Subcutaneous abdominal adipose tissue (tissue), 5 donors: ENCODE measurements around the gene PWP2.
"Not testable (repeated sequence)": the region's sequence is repeated elsewhere in the genome, so short reads cannot be mapped to it uniquely, and the experiment has no call there.

Experiments used
- H3K27ac ChIP-seq: one replicate; pipeline ENCODE4 v1.7.0; 2013; ENCODE audit warnings: low read depth, mild to moderate bottlenecking, inconsistent platforms, low read length, moderate library complexity
- H3K27me3 ChIP-seq, 5 donors: one replicate each; pipeline ENCODE4 v1.7.0; 2013; ENCODE audit warnings: low read length in 5 of 5, inconsistent platforms in 1 of 5; ENCODE audit not compliant: control insufficient read depth in 5 of 5, insufficient read depth in 4 of 5
- H3K36me3 ChIP-seq, 5 donors: one replicate each; pipeline ENCODE4 v1.7.0; 2013; ENCODE audit warnings: low read length in 5 of 5; ENCODE audit not compliant: control insufficient read depth in 5 of 5, insufficient read depth in 5 of 5
- H3K4me1 ChIP-seq, 5 donors: one replicate each; pipeline ENCODE4 v1.7.0; 2013; ENCODE audit warnings: low read length in 5 of 5, mild to moderate bottlenecking in 3 of 5, moderate library complexity in 1 of 5; ENCODE audit not compliant: control insufficient read depth in 5 of 5, insufficient read depth in 5 of 5
- H3K4me3 ChIP-seq, 5 donors: one replicate each; pipeline ENCODE4 v1.7.0; 2013; ENCODE audit warnings: low read length in 5 of 5, low read depth in 1 of 5
- H3K9ac ChIP-seq, 5 donors: one replicate each; pipeline ENCODE4 v1.7.0; 2013; ENCODE audit warnings: low read length in 5 of 5, mild to moderate bottlenecking in 4 of 5, moderate library complexity in 3 of 5
- H3K9me3 ChIP-seq, 5 donors: one replicate each; pipeline ENCODE4 v1.7.0; 2013; ENCODE audit warnings: low read length in 5 of 5; ENCODE audit not compliant: control insufficient read depth in 5 of 5
- donor health status: healthy.
- donor health status: healthy.
- donor health status: healthy.
- donor health status: healthy.
- donor health status: healthy.

PWP2 gene

GRCh38 chr21:44134732-44135131 lies 27.5 kb downstream of the PWP2 start:
- not testable (repeated sequence) for H3K9me3 ChIP-seq, H3K27me3 ChIP-seq, H3K9ac ChIP-seq, H3K36me3 ChIP-seq, H3K4me1 ChIP-seq, H3K27ac ChIP-seq, H3K4me3 ChIP-seq

DNA sequence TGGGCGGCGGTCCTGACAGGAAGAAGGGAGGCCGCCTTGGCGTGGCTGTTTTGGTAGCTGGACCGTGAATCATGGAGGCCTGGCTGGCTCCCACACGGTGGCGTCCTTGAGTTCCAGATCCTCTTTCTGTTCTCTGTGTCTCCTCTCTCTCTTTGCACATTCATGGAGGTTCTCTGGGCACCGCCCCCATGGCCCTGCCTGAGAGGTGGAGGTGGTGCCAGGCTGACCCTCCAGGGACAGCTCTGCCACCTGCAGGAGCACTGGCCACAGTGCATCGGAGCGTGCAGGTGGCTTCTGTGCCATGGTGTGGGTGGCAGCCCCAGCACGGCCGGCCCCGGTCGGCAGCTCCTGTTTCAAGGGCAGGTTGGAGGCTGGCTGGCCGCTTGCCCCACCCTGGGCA lies 30.8 kb downstream of the PWP2 start:
- not testable (repeated sequence) for H3K27me3 ChIP-seq, H3K36me3 ChIP-seq, H3K9me3 ChIP-seq, H3K4me3 ChIP-seq, H3K4me1 ChIP-seq, H3K27ac ChIP-seq, H3K9ac ChIP-seq

DNA sequence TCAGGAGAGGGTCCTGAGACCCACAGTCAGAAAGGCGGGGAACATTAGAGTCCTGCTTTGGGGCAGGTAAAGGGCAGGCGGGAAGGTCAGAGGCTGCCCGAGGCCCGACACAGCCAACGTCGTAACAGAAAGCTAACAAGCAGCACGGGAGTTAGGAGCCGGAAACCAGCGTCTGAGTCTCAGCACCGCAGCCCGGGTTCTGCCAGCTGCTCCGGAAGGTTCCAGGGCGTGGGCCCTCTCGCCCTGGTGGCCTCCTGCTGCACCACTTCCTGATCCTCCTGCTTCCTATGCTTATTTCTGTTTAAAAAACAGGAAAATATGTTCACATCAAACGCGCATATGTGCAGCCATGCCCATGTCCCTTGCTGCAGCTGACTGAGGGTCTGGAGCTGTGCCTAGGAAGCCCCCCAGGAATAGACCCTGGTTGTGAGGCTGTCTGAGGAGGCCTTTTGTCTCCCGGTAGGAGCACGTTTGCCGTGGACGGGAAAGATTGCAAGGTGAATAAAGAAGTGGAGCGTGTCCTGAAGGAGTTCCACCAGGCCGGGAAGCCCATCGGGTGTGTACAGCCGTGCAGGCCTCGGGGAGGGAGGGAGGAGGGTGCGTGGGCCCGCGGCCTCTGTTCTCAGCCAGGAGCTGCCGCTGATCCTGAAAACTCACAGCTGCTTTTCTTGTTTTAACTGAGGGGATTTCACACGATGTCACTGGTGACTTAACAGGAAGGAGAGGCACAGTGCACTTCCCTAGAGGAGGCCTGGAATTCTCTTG lies 32.8 kb downstream of the PWP2 start:
- H3K9ac ChIP-seq, H3K4me1 ChIP-seq, H3K4me3 ChIP-seq, H3K27ac ChIP-seq, H3K27me3 ChIP-seq, H3K9me3 ChIP-seq, H3K36me3 ChIP-seq: not testable (repeated sequence)

GRCh38 chr21:44140552-44140932 lies 33.3 kb downstream of the PWP2 start:
- not testable (repeated sequence) for H3K4me1 ChIP-seq, H3K9me3 ChIP-seq, H3K36me3 ChIP-seq, H3K4me3 ChIP-seq, H3K27me3 ChIP-seq, H3K9ac ChIP-seq, H3K27ac ChIP-seq

- H3K36me3 ChIP-seq, H3K27me3 ChIP-seq, H3K4me3 ChIP-seq, H3K9ac ChIP-seq, H3K27ac ChIP-seq, H3K9me3 ChIP-seq, H3K4me1 ChIP-seq: not testable (repeated sequence)
Observed at GRCh38 chr21:44142470-44142869, 35.3 kb downstream of the PWP2 start.

DNA sequence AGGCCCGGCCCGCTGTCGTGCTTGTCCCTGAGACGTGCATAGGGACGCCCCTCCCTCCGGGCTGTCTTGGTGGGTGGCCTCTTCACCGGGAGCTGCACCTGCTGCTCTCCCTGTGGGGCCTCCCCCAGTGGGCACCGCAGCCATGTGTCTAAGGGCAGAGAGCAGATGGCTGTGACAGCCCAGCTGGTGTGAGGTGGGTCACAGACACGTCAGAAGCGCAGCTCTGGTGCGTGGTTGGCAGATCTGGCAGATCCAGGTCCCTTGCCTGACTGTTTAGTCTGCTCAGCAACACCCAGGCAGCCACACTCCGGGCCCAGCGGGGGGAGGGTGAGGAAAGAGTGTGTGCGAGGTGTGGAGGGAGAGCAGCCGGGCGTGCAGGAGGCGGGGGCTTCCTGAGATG lies 36.2 kb downstream of the PWP2 start:
- H3K27me3 ChIP-seq, H3K4me1 ChIP-seq, H3K9me3 ChIP-seq, H3K9ac ChIP-seq, H3K4me3 ChIP-seq, H3K36me3 ChIP-seq, H3K27ac ChIP-seq: not testable (repeated sequence)

- not testable (repeated sequence) for H3K9ac ChIP-seq, H3K9me3 ChIP-seq, H3K4me3 ChIP-seq, H3K4me1 ChIP-seq, H3K27ac ChIP-seq, H3K36me3 ChIP-seq, H3K27me3 ChIP-seq
Observed at GRCh38 chr21:44143996-44144395, 36.8 kb downstream of the PWP2 start.

DNA sequence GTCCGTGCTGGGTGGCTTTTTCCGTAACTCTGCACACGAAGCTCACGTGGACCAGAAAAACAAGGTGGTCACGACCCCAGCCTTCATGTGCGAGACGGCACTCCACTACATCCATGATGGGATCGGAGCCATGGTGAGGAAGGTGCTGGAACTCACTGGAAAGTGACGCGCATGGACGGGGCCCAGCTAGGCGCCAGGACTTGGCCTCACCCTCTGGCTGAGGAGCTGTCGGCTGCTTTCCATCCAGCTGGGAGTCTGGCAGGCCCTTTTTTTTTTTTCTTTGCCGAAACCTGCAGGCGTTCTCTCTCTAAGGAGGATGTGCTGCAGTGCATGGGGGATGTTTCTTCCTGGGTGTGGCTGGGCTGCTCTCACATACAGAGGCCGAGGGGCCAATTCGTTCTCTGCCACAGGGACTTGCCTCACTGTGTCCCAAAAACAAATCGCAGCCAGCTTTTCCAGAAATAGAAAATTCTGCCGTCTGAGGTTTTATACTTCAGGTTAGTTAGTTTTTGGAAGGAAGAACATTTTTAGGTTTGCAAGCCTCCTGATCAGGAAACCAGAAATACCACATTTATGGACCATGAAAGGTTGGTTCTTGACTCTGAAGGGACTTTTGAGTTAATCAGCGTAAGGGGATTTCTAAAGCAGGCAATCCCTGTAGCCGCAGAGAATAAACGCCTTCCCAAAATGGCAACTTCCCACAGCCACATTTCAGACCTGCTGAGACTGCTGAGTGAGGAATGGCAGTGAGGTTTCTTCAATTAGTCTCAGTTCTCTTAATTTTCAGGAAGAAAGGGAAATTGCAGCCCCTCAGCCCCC lies 37.8 kb downstream of the PWP2 start:
- not testable (repeated sequence) for H3K27me3 ChIP-seq, H3K4me1 ChIP-seq, H3K27ac ChIP-seq, H3K4me3 ChIP-seq, H3K9me3 ChIP-seq, H3K9ac ChIP-seq, H3K36me3 ChIP-seq

GRCh38 chr21:44145616-44146015 lies 38.4 kb downstream of the PWP2 start:
- not testable (repeated sequence) for H3K27me3 ChIP-seq, H3K4me1 ChIP-seq, H3K9ac ChIP-seq, H3K36me3 ChIP-seq, H3K27ac ChIP-seq, H3K4me3 ChIP-seq, H3K9me3 ChIP-seq

DNA sequence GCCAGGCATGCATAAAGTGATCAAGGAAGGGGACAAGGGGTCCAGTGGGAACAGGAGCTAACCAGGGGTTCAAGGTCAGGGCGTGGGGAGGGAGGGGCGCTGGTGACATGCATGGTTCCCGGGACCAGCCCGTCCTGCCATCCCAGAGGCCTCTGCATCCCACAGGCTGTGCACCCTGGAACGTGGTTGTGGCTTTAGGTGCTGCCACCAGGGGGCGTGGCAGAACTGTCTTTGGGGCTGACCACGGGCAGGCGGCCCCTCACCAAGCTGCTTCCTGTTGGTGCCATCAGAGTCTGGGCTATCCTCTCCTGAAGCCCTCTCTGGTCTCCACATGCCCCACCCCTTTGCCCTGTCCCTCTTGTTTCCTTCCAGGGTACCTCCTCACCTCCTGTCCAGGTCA lies 39.9 kb downstream of the PWP2 start:
- H3K9me3 ChIP-seq, H3K9ac ChIP-seq, H3K4me3 ChIP-seq, H3K4me1 ChIP-seq, H3K36me3 ChIP-seq, H3K27ac ChIP-seq, H3K27me3 ChIP-seq: not testable (repeated sequence)
